ENCODE data around the gene LGALS7B. TPM values are rescaled to one million over a fixed set of nuclear protein-coding genes. Genes with fewer than 3 reads are reported as not detected.

Gene LGALS7B
- total RNA-seq: under 1 TPM in 1 of 9 donors, not detected in 8; 0.33 TPM
- 1 to 10 TPM in 1 of 3 donors, not detected in 2; 1.0 TPM for polyA plus RNA-seq
- long read RNA-seq, donor 1: 0 reads
- long read RNA-seq, donor 2: 0 reads
- long read RNA-seq, donor 3: 0 reads
- long read RNA-seq, donor 4: 0 reads
- long read RNA-seq, donor 5: 0 reads
- long read RNA-seq, donor 6: 0 reads
- long read RNA-seq, donor 7: 0 reads
- long read RNA-seq, donor 8, partial matches to known transcripts: 0 of 1 reads
- long read RNA-seq, donor 8, other reads (novel, unspliced or antisense): 0 of 1 reads
- long read RNA-seq, donor 9: 0 reads
- long read RNA-seq, donor 10: 0 reads

GRCh38 chr19:38788478-38789243 lies at the start of gene LGALS7B:
LGALS7B (plus strand) TSS chr19:38789200; CDS start chr19:38789227, 27 bp downstream.
- 79 to 89% (median 85%) methylated on average over 5 to 13 of the region's 17 CpGs for WGBS, 4 donors
- no peak within 1 kb of the TSS for H3K4me3 ChIP-seq
- no peaks in the 10 kb centered on the region for H3K27me3 ChIP-seq
- H3K27ac ChIP-seq: no peak within 1 kb of the TSS
- TF ChIP-seq POLR2A (IDR thresholded peaks at IDR 0.05): no peak
- TF ChIP-seq CTCF (IDR thresholded peaks at IDR 0.05): no peak
- no peaks in the 10 kb centered on the region for H3K36me3 ChIP-seq (replicated peaks in 1 of 2)
- intact Hi-C loops (cut with DNase I): no loop called here
- no peaks in the 10 kb centered on the region for H3K4me1 ChIP-seq (replicated peaks in 1 of 2)
- H3K9me3 ChIP-seq (replicated peaks in 1 of 3): no peaks in the 10 kb centered on the region
- no peak for DNase-seq

- H3K27ac ChIP-seq: no peak overlapping the region
Measured at GRCh38 chr19:38739440-38740256, 49.4 kb upstream of the LGALS7B start.

GRCh38 chr19:38740257-38740592 lies 48.8 kb upstream of the LGALS7B start:
- intact Hi-C loops (cut with DNase I): loop anchor here in 1 of 2 donors (10.0 kb wide), 1 partner anchor 185 kb away; no protein-coding TSS in a partner anchor
- H3K27ac ChIP-seq: no peak overlapping the region
- no peaks in the 10 kb centered on the region for H3K27me3 ChIP-seq
- H3K9me3 ChIP-seq (replicated peaks in 1 of 3): no peaks in the 10 kb centered on the region
- H3K4me3 ChIP-seq: no peak overlapping the region
- H3K4me1 ChIP-seq (replicated peaks in 1 of 2): peaks cover 0 to 6% of the 10 kb centered on the region in 2 donors
- no peak for DNase-seq
- 90 to 98% (median 93%) methylated on average over 8 to 9 of the region's 9 CpGs for WGBS, 4 donors
- H3K36me3 ChIP-seq (replicated peaks in 1 of 2): no peaks in the 10 kb centered on the region
- TF ChIP-seq POLR2A (IDR thresholded peaks at IDR 0.05) (no peak), CTCF (IDR thresholded peaks at IDR 0.05) (no peak)

More at GRCh38 chr19:38739440-38740256, 49.4 kb upstream of the LGALS7B start:
- H3K36me3 ChIP-seq (replicated peaks in 1 of 2): no peaks in the 10 kb centered on the region
- H3K27me3 ChIP-seq: no peaks in the 10 kb centered on the region
- no peak overlapping the region for H3K4me3 ChIP-seq
- no peak for TF ChIP-seq CTCF (IDR thresholded peaks at IDR 0.05)
- no peak for TF ChIP-seq POLR2A (IDR thresholded peaks at IDR 0.05)
- 68 to 89% (median 80%) methylated on average over 8 to 16 of the region's 16 CpGs for WGBS, 4 donors
- peaks cover 0 to 6% of the 10 kb centered on the region in 2 donors for H3K4me1 ChIP-seq (replicated peaks in 1 of 2)
- H3K9me3 ChIP-seq (replicated peaks in 1 of 3): no peaks in the 10 kb centered on the region
- intact Hi-C loops (cut with DNase I): loop anchor here in 1 of 2 donors (10.0 kb wide), 2 partner anchors 105 to 185 kb away; partner anchors contain the start of gene HNRNPL
- no peak for DNase-seq

GRCh38 chr19:38740932-38741331 lies 48.1 kb upstream of the LGALS7B start:
- H3K27ac ChIP-seq: no peak overlapping the region
- WGBS, 4 donors: 90 to 100% (median 96%) methylated on average over 2 of the region's 2 CpGs
- TF ChIP-seq POLR2A (IDR thresholded peaks at IDR 0.05): no peak
- TF ChIP-seq CTCF (IDR thresholded peaks at IDR 0.05): no peak
- H3K4me1 ChIP-seq (replicated peaks in 1 of 2): peaks cover 0 to 6% of the 10 kb centered on the region in 2 donors
- H3K36me3 ChIP-seq (replicated peaks in 1 of 2): no peaks in the 10 kb centered on the region
- no peak overlapping the region for H3K4me3 ChIP-seq
- no peaks in the 10 kb centered on the region for H3K9me3 ChIP-seq (replicated peaks in 1 of 3)
- intact Hi-C loops (cut with DNase I): loop anchor here in 1 of 2 donors (10.0 kb wide), 1 partner anchor 184 kb away; no protein-coding TSS in a partner anchor
- no peak for DNase-seq
- H3K27me3 ChIP-seq: no peaks in the 10 kb centered on the region
